OCI-LY1 (cell line): ENCODE results near the gene PUM1.

Source experiments
- CTCF ChIP-seq: fragments of 200-600 bp; sonication (generic), shearing (Covaris generic); IDR thresholded peaks from 2 replicates; pipeline ENCODE4 v1.5.1; 2017; ENCODE audit warnings: mild to moderate bottlenecking, antibody characterized with exemption, low read length, moderate library complexity, mixed read lengths
- EZH2 ChIP-seq: fragments of 200-600 bp; sonication (generic), shearing (Covaris generic); IDR thresholded peaks from 2 replicates; pipeline ENCODE4 v1.8.0; 2017; ENCODE audit warnings: borderline replicate concordance, mixed run types, mild to moderate bottlenecking, antibody characterized with exemption, low read length, moderate library complexity, mixed read lengths

- no peak for TF ChIP-seq CTCF
- TF ChIP-seq EZH2 = no peak
Measured at GRCh38 chr1:31055953-31056352, 9.6 kb downstream of the PUM1 start.
